Endothelial cell (in vitro differentiated cells): ENCODE measurements around the gene FANCC. TPM values are rescaled to one million over a fixed set of nuclear protein-coding genes. Genes with fewer than 3 reads are reported as not detected.

ENCODE experiments used
- DNase-seq: peaks from one replicate; pipeline ENCODE4 v3.0.0; 2021; ENCODE audit warnings: low spot score
- H3K27ac Mint-ChIP-seq: one replicate; pipeline ENCODE4 v1.8.0; 2021; ENCODE audit warnings: mixed read lengths, inconsistent platforms; ENCODE audit not compliant: unreplicated experiment
- H3K27me3 Mint-ChIP-seq: one replicate; pipeline ENCODE4 v1.8.0; 2021; ENCODE audit warnings: mild to moderate bottlenecking, moderate library complexity, mixed read lengths, inconsistent platforms; ENCODE audit not compliant: unreplicated experiment
- H3K36me3 Mint-ChIP-seq: one replicate; pipeline ENCODE4 v1.8.0; 2021; ENCODE audit warnings: mild to moderate bottlenecking, low read depth, mixed read lengths, inconsistent platforms; ENCODE audit not compliant: unreplicated experiment
- H3K4me1 Mint-ChIP-seq: one replicate; pipeline ENCODE4 v1.8.0; 2021; ENCODE audit warnings: mild to moderate bottlenecking, mixed read lengths, inconsistent platforms; ENCODE audit not compliant: unreplicated experiment
- H3K4me3 Mint-ChIP-seq: one replicate; pipeline ENCODE4 v1.8.0; 2021; ENCODE audit warnings: mild to moderate bottlenecking, mixed read lengths, inconsistent platforms; ENCODE audit not compliant: unreplicated experiment
- H3K9me3 Mint-ChIP-seq: one replicate; pipeline ENCODE4 v1.8.0; 2021; ENCODE audit warnings: mixed read lengths, inconsistent platforms; ENCODE audit not compliant: unreplicated experiment
- CTCF ChIP-seq: fragments of 200-600 bp; sonication (generic); IDR thresholded peaks from one replicate; pipeline ENCODE4 v1.5.0; 2021; ENCODE audit warnings: antibody characterized with exemption; ENCODE audit not compliant: unreplicated experiment
- total RNA-seq: library from RNA; stranded (reverse); fragmentation: NEBNext Ultra II Directional; extraction: Animal tissue kit (Norgen Biotek cat#: 25700); gene quantifications from one replicate; pipeline ENCODE4 v1.2.1, GENCODE V29; 2021; ENCODE audit not compliant: unreplicated experiment

FANCC gene
- total RNA-seq, 1 donor from 2014 or later: 16.7 TPM

GRCh38 chr9:95360866-95361265, 43.4 kb upstream of the FANCC start:
- no peak for TF ChIP-seq CTCF
- Mint-ChIP-seq H3K27ac (no peak overlapping the region), H3K27me3 (no peaks in the 10 kb centered on the region), H3K9me3 (no peaks in the 10 kb centered on the region), H3K4me3 (no peak overlapping the region), H3K4me1 (no peaks in the 10 kb centered on the region), H3K36me3 (no peaks in the 10 kb centered on the region)
- no peak for DNase-seq

- no peak overlapping the region for H3K4me3 Mint-ChIP-seq
- no peak for TF ChIP-seq CTCF
- H3K4me1 Mint-ChIP-seq: no peaks in the 10 kb centered on the region
- no peak for DNase-seq
- H3K36me3 Mint-ChIP-seq: no peaks in the 10 kb centered on the region
- H3K27me3 Mint-ChIP-seq: no peaks in the 10 kb centered on the region
- H3K27ac Mint-ChIP-seq: no peak overlapping the region
- H3K9me3 Mint-ChIP-seq: no peaks in the 10 kb centered on the region
Observed at GRCh38 chr9:95357316-95357715, 39.8 kb upstream of the FANCC start.

- H3K9me3 Mint-ChIP-seq: no peaks in the 10 kb centered on the region
- peaks cover 3% of the 10 kb centered on the region for H3K36me3 Mint-ChIP-seq
- no peak for TF ChIP-seq CTCF
- no peak for DNase-seq
- no peak overlapping the region for H3K4me3 Mint-ChIP-seq
- no peaks in the 10 kb centered on the region for H3K4me1 Mint-ChIP-seq
- no peak overlapping the region for H3K27ac Mint-ChIP-seq
- H3K27me3 Mint-ChIP-seq: peaks cover 2% of the 10 kb centered on the region
Observed at GRCh38 chr9:95355500-95355899, 38.0 kb upstream of the FANCC start.

- no peak for DNase-seq
- Mint-ChIP-seq H3K9me3 (no peaks in the 10 kb centered on the region), H3K36me3 (peaks cover 3% of the 10 kb centered on the region)
Observed at GRCh38 chr9:95351051-95351450, 33.5 kb upstream of the FANCC start.

GRCh38 chr9:95350266-95350665, 32.8 kb upstream of the FANCC start:
- Mint-ChIP-seq H3K36me3 (peaks cover 3% of the 10 kb centered on the region), H3K4me3 (no peak overlapping the region), H3K9me3 (no peaks in the 10 kb centered on the region), H3K27me3 (peaks cover 5% of the 10 kb centered on the region), H3K27ac (no peak overlapping the region), H3K4me1 (no peaks in the 10 kb centered on the region)
- TF ChIP-seq CTCF: no peak
- DNase-seq: no peak

More at GRCh38 chr9:95351051-95351450, 33.5 kb upstream of the FANCC start:
- Mint-ChIP-seq H3K4me1 (no peaks in the 10 kb centered on the region), H3K27ac (no peak overlapping the region), H3K27me3 (peaks cover 5% of the 10 kb centered on the region), H3K4me3 (no peak overlapping the region)
- no peak for TF ChIP-seq CTCF
